Measurements from ENCODE around the gene HIPK2.

HIPK2 gene

GRCh38 chr7:139583826-139584553 lies 193.8 kb downstream of the HIPK2 start:
- DNase-seq, result no peak

DNA sequence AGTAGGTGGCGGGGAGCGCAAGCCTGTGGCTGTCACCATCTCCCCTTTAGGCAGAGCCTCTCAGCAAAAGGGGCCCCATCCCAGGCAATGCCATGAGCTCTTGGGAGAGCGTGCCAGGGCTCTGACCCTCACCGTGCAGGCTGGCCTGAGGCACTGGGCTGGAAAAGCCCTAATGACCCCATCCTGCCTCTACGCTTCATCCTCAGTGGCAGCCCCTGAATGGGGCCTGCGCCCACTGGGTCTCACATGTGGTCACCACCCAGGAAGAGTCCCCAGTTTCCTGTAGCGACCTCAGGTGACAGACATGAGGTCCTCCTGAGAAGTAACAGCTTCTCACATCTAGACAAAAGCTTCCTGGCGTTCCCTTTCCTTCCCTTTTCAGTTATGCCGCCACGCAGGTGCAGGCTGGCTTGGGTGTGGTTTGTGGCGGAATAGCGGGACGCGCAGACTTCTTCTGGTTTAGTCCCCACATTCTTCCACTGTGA lies 195.1 kb downstream of the HIPK2 start:
- DNase-seq, result no peak

DNA sequence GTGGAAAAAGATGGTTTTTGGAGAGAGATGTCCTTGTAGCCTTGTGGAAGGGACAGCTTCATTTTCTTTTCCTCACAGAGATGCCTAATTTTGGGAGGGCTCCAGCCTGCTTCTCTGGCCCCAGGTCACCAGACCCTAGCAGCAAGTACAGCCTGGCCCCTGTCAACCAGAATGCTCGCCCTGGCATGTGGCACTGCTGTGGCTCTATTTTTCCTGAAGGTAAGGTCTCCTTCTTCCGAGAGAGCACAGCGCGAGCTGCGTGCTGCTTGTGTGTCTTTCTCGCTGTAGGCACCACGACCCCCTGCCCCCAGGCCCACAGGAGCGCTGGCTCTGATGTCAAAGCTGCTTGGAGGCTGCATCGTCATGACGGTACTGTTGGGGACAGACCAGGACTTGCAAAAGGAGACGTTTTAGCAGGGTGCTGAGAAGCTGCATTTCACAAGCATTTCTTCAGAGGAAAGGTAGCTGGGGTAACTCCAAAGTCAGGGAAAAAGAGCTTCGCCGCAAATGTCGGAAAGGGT lies 195.6 kb downstream of the HIPK2 start:
- DNase-seq, result no peak

GRCh38 chr7:139580435-139580834 lies 197.4 kb downstream of the HIPK2 start:
- no peak for DNase-seq

GRCh38 chr7:139576179-139576973 lies 201.4 kb downstream of the HIPK2 start:
- no peak for DNase-seq

DNA sequence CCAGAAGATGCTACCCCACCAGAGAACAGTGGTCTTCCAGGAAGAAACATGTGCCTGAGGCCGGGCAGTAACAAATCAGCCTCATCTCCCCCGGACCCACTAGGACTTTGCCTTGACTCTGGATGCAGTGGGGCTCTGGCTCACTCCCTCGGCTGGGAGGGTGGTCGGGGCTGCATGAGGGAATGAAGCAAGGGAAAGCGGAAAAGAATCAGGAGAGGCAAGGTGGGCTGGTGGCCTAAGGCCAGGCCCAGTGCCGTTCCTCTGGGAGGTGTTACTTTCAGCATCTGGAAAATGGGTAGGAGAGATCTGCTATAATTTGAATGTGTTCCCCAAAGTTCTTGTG lies 202.5 kb downstream of the HIPK2 start:
- no peak for DNase-seq

- DNase-seq, result no peak
Observed at GRCh38 chr7:139574618-139575337, 203.0 kb downstream of the HIPK2 start.

DNA sequence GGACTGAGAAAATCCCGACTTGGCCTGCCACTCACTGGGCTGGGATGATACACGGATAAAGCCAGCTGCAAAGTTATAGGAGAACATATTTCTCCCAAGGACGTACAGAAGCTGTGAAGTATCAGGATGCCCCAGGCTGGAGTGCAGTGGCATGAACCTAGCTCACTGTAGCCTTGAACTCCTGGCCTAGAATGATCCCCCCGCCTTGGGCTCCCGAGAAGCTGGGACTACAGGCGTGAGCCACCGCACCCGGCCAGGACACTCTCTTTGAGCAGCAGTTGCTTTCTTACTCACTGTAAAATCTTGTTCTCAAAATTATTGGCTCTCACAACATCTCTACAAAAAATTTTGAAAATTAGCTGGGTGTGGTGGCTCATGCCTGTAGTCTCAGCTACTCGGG lies 203.9 kb downstream of the HIPK2 start:
- no peak for DNase-seq

- DNase-seq, result no peak
Observed at GRCh38 chr7:139572704-139573385, 205.0 kb downstream of the HIPK2 start.

- no peak for DNase-seq
Observed at GRCh38 chr7:139572071-139572470, 205.7 kb downstream of the HIPK2 start.

DNA sequence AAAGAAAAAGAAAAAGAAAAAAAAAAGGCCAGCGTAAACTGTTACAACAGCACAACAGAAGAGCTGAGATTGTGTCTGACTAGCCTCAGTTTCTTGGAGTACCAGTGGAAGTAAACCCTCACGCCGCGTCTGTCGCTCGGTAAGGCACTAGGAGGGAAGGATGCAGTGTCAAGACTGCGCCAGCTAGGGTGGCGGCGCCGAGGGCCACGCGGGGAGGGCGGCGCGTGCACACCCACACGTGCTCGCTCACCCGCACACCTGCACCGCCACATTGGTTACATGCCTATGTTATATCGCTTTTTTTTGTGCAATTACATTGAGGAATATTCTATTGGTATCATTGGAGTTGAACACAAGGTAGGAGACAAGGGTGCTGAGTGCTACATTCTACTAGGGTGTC lies 206.1 kb downstream of the HIPK2 start:
- DNase-seq, result no peak

- no peak for DNase-seq
Observed at GRCh38 chr7:139571190-139571589, 206.6 kb downstream of the HIPK2 start.

DNA sequence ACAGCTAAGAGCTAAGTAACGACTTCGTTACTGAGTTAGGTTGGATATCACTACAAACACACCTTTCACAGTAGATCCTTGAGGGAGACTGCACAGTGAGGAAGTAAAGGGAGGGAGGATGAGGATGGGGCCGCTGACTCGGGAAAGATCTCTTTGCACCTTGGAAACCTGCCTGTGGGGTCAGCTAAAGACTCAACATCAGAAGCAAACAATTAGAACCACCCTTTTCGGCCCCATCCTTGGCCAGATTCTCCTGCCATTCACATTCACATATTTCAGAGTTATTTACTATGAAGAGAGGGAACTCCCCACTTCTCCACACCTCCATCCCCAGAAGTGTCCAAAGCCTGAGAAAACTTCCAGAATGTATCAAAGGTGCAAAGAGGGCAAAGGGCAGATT lies 207.2 kb downstream of the HIPK2 start:
- no peak for DNase-seq

GRCh38 chr7:139570119-139570518 lies 207.7 kb downstream of the HIPK2 start:
- no peak for DNase-seq

DNA sequence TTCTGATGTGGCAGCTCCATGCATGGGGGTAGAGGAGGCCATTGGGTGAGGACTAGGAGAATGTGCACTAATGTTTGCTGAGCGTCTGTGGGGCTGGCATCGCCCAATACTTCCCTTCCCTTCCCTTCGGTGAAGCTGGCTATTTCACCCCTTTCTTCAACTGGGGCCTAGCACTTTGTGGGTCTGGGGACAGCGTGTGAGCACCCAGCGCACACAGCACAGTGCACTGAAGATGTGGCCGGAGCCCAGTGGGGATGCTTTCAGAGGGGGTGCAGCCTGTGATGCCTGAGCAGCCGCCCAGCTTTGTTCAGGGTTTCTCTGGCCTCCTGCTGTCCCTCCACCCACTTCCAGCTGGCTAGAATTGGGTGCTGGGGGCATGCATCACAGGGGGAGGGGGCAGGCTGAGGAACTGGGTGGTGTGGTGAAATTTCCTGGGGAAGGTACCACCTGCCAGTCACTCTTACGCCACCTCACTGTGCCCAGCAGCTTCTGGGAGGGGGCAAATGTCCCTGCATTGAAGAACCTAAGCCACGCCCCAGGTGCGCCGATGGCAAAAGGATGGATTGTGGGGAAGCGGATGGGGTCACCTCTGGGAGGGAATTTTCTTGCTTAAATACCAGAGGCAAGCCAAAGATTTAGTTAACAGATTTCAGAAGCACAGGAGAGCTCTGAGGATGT lies 208.8 kb downstream of the HIPK2 start:
- DNase-seq, result no peak

DNA sequence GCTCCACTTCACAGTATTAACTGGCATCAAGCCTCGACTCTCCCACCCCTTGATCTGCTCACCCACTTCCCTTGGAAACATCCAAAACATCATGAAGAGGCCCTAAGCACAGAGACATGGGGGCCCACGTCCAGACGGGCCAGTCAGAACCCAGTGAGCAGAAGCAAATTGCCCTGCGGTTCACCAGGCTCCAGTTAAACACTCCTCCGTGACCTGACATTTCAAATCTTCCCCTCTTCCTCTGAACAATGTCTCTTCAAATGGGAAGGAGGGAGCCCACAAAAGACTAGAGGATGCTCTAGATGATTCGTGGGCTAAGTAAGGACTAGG lies 209.5 kb downstream of the HIPK2 start:
- DNase-seq, result no peak

DNA sequence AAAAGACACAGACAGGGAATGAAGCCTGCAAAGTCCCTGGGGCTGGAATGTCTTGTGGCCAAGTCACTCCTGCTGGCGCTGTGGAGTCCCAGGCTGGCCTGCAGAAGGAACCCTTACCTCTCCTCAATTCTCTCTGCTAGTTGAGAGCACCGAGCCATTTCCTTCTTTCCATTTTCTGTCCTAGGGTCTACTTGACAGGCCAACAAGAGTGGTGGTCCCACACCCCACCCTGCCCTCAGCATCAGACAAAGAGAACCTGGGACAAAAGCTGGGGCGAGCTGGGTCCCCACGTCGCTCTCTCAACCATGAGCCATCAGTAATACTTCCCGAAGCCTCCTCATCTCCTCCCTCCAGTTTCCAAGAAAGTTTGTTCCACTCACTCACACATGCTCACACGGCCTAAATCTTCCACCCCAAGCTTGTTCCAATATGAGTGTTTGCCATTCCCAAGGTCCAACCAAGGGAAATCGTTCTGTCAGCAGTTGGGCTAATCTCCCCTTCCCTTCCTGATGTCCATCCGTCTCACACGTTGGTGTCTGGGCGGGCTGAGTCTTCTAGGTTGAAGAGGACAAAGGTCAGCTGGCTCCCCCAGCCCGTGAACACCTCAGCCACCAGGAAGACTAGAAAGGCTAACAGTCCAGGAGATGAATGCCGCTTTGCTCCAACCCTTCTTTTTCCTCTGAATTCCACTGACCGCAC lies 210.0 kb downstream of the HIPK2 start:
- DNase-seq, result no peak

- no peak for DNase-seq
Observed at GRCh38 chr7:139566736-139567646, 210.8 kb downstream of the HIPK2 start.

GRCh38 chr7:139566075-139566474 lies 211.7 kb downstream of the HIPK2 start:
- DNase-seq, result no peak

DNA sequence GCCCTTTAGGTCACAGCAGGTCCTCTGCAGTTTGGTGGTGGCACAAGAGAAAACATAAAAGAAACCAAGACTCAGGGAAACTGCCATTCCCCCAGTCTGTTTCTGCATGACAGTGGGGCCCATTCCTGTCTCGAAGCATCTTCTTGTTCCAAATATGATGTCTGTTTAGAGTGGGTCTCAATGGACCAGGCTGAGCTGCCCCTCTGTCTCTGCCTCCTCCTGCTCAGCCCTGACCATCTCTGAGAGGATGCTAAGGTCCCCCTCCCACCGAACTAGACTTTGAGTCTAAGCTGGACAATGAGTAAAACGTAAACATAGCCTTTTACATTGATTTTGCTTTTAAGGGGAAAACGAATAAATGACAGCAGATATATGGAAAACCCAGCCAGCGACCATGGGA lies 213.9 kb downstream of the HIPK2 start:
- no peak for DNase-seq

All from T-helper 1 cell (primary cell).